GM12892 (cell line): ENCODE results near the gene NKAPD1.

Source experiments
- POLR2A ChIP-seq: IDR thresholded peaks from 2 replicates; pipeline ENCODE4 v1.6.1; 2011; ENCODE audit warnings: low read depth, low read length, control low read depth
- POLR2AphosphoS5 ChIP-seq: IDR thresholded peaks from 2 replicates; pipeline ENCODE4 v1.6.1; 2011; ENCODE audit warnings: low read depth, low read length, control low read depth

GRCh38 chr11:112132737-112133136 is 58.6 kb downstream of the NKAPD1 start:
- no peak for TF ChIP-seq POLR2AphosphoS5
- TF ChIP-seq POLR2A = no peak
